DOHH2 (cell line): ENCODE measurements around the gene SLC35G4.
"Not testable (repeated sequence)": the region's sequence is repeated elsewhere in the genome, so short reads cannot be mapped to it uniquely, and the experiment has no call there.

Experiments
- EZH2phosphoT487 ChIP-seq: fragments of 200-600 bp; sonication (generic); IDR thresholded peaks from 2 replicates; pipeline ENCODE4 v1.6.1; 2017; ENCODE audit warnings: borderline replicate concordance, mild to moderate bottlenecking, antibody characterized with exemption, low read length, moderate library complexity, mixed read lengths
- TF ChIP-seq, protein P1 (sequence below): fragments of 200-600 bp; sonication (generic); IDR thresholded peaks from one replicate; pipeline ENCODE4 v1.5.1; 2014; ENCODE audit warnings: antibody characterized with exemption, mild to moderate bottlenecking, low read depth, low read length; ENCODE audit not compliant: poor library complexity, severe bottlenecking

DNA sequence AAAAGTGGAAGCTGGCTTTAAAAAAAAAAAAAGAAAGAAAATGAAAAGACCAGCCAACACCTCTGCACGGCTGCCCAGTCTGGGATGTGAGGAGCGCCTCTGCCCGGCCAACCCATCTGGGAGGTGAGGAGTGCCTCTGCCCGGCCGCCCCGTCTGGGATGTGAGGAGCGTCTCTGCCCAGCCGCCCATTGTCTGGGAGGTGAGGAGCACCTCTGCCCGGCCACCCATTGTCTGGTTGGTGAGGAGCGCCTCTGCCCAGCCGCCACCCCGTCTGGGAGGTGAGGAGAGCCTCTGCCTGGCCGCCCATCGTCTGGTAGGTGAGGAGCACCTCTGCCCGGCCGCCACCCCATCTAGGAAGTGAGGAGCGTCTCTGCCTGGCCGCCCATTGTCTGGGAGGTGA is 3.7 kb downstream of the SLC35G4 start:
- TF ChIP-seq, protein P1, sequence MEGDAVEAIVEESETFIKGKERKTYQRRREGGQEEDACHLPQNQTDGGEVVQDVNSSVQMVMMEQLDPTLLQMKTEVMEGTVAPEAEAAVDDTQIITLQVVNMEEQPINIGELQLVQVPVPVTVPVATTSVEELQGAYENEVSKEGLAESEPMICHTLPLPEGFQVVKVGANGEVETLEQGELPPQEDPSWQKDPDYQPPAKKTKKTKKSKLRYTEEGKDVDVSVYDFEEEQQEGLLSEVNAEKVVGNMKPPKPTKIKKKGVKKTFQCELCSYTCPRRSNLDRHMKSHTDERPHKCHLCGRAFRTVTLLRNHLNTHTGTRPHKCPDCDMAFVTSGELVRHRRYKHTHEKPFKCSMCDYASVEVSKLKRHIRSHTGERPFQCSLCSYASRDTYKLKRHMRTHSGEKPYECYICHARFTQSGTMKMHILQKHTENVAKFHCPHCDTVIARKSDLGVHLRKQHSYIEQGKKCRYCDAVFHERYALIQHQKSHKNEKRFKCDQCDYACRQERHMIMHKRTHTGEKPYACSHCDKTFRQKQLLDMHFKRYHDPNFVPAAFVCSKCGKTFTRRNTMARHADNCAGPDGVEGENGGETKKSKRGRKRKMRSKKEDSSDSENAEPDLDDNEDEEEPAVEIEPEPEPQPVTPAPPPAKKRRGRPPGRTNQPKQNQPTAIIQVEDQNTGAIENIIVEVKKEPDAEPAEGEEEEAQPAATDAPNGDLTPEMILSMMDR: not testable (repeated sequence)
- not testable (repeated sequence) for TF ChIP-seq EZH2phosphoT487
